KMS-11 (cell line): ENCODE data around the gene KCTD3.

Source experiments
- H2AFZ ChIP-seq: fragments of 200-600 bp; sonication (generic); 2 replicates; pipeline ENCODE4 v1.6.1; 2016; ENCODE audit warnings: antibody characterized with exemption, mixed run types, low read depth
- H3K27ac ChIP-seq: fragments of 200-600 bp; sonication (generic); 2 replicates; pipeline ENCODE4 v1.6.1; 2016; ENCODE audit warnings: mild to moderate bottlenecking, mixed run types
- H3K27me3 ChIP-seq: fragments of 200-600 bp; sonication (generic); 2 replicates; pipeline ENCODE4 v1.6.1; 2017; ENCODE audit warnings: mild to moderate bottlenecking, low read depth, mixed run types, moderate library complexity; ENCODE audit not compliant: insufficient read depth
- H3K36me3 ChIP-seq: fragments of 200-600 bp; sonication (generic); 2 replicates; pipeline ENCODE4 v1.6.1; 2017; ENCODE audit warnings: mild to moderate bottlenecking, mixed run types; ENCODE audit not compliant: insufficient read depth
- H3K4me1 ChIP-seq: fragments of 200-600 bp; sonication (generic); 2 replicates; pipeline ENCODE4 v1.6.1; 2016; ENCODE audit warnings: mild to moderate bottlenecking, low read depth, mixed run types; ENCODE audit not compliant: poor library complexity, severe bottlenecking
- H3K4me2 ChIP-seq: fragments of 200-600 bp; sonication (generic); 2 replicates; pipeline ENCODE4 v1.7.0; 2016; ENCODE audit warnings: mild to moderate bottlenecking, mixed run types
- H3K4me3 ChIP-seq: fragments of 200-600 bp; sonication (generic); IDR thresholded peaks from 2 replicates; pipeline ENCODE4 v1.6.1; 2017; ENCODE audit warnings: low read depth, low read length, mixed read lengths; ENCODE audit not compliant: insufficient read depth
- H3K79me2 ChIP-seq: fragments of 200-600 bp; sonication (generic); 2 replicates; pipeline ENCODE4 v1.6.1; 2016; ENCODE audit warnings: low read depth, mixed run types; ENCODE audit not compliant: insufficient read depth
- H3K9ac ChIP-seq: fragments of 200-600 bp; sonication (generic); 2 replicates; pipeline ENCODE4 v1.6.1; 2016; ENCODE audit warnings: mild to moderate bottlenecking, mixed run types
- H4K20me1 ChIP-seq: fragments of 200-600 bp; sonication (generic); 2 replicates; pipeline ENCODE4 v1.6.1; 2016; ENCODE audit warnings: mild to moderate bottlenecking, mixed run types; ENCODE audit not compliant: insufficient read depth
- CTCF ChIP-seq: fragments of 200-600 bp; sonication (generic); conservative IDR thresholded peaks from 2 replicates; pipeline ENCODE4 v1.6.1; 2017; ENCODE audit warnings: low read depth, mild to moderate bottlenecking, antibody characterized with exemption, low read length, moderate library complexity, mixed read lengths

Gene KCTD3

GRCh38 chr1:215652371-215652770, 85.3 kb downstream of the KCTD3 start:
- H3K4me2 ChIP-seq = no peak overlapping the region
- no peaks in the 10 kb centered on the region for H3K79me2 ChIP-seq
- no peak overlapping the region for H2AFZ ChIP-seq
- no peak for TF ChIP-seq CTCF
- H3K4me1 ChIP-seq = no peaks in the 10 kb centered on the region
- H4K20me1 ChIP-seq = no peaks in the 10 kb centered on the region
- H3K36me3 ChIP-seq = no peaks in the 10 kb centered on the region
- no peak overlapping the region for H3K27ac ChIP-seq
- H3K9ac ChIP-seq = no peak overlapping the region
- H3K27me3 ChIP-seq = no peaks in the 10 kb centered on the region
- no peak overlapping the region for H3K4me3 ChIP-seq

GRCh38 chr1:215657047-215657446, 89.9 kb downstream of the KCTD3 start:
- Histone ChIP-seq H3K9ac (no peak overlapping the region), H3K4me2 (no peak overlapping the region), H3K36me3 (no peaks in the 10 kb centered on the region), H3K27ac (no peak overlapping the region), H3K27me3 (no peaks in the 10 kb centered on the region), H3K79me2 (no peaks in the 10 kb centered on the region), H3K4me3 (no peak overlapping the region), H2AFZ (no peak overlapping the region), H3K4me1 (no peaks in the 10 kb centered on the region), H4K20me1 (no peaks in the 10 kb centered on the region)
- TF ChIP-seq CTCF = no peak

GRCh38 chr1:215660259-215660658, 93.2 kb downstream of the KCTD3 start:
- no peak overlapping the region for H3K27ac ChIP-seq
- H4K20me1 ChIP-seq = no peaks in the 10 kb centered on the region
- TF ChIP-seq CTCF = no peak
- no peak overlapping the region for H3K9ac ChIP-seq
- H3K4me1 ChIP-seq = no peaks in the 10 kb centered on the region
- H3K4me3 ChIP-seq = no peak overlapping the region
- no peaks in the 10 kb centered on the region for H3K27me3 ChIP-seq
- no peaks in the 10 kb centered on the region for H3K79me2 ChIP-seq
- no peak overlapping the region for H3K4me2 ChIP-seq
- H3K36me3 ChIP-seq = no peaks in the 10 kb centered on the region
- no peak overlapping the region for H2AFZ ChIP-seq

- no peaks in the 10 kb centered on the region for H3K4me1 ChIP-seq
- H4K20me1 ChIP-seq = no peaks in the 10 kb centered on the region
- no peaks in the 10 kb centered on the region for H3K36me3 ChIP-seq
- TF ChIP-seq CTCF = no peak
- no peak overlapping the region for H3K4me2 ChIP-seq
- no peak overlapping the region for H3K27ac ChIP-seq
- H2AFZ ChIP-seq = no peak overlapping the region
- no peak overlapping the region for H3K4me3 ChIP-seq
- no peaks in the 10 kb centered on the region for H3K79me2 ChIP-seq
- H3K27me3 ChIP-seq = no peaks in the 10 kb centered on the region
- no peak overlapping the region for H3K9ac ChIP-seq
Observed at GRCh38 chr1:215661033-215661432, 93.9 kb downstream of the KCTD3 start.

GRCh38 chr1:215665215-215665614, 98.1 kb downstream of the KCTD3 start:
- no peaks in the 10 kb centered on the region for H3K4me1 ChIP-seq
- H3K4me2 ChIP-seq = no peak overlapping the region
- TF ChIP-seq CTCF = no peak
- H3K36me3 ChIP-seq = no peaks in the 10 kb centered on the region
- no peaks in the 10 kb centered on the region for H3K27me3 ChIP-seq
- H3K9ac ChIP-seq = no peak overlapping the region
- no peak overlapping the region for H2AFZ ChIP-seq
- no peaks in the 10 kb centered on the region for H3K79me2 ChIP-seq
- H3K27ac ChIP-seq = no peak overlapping the region
- H3K4me3 ChIP-seq = no peak overlapping the region
- H4K20me1 ChIP-seq = no peaks in the 10 kb centered on the region
